ENCODE results near the gene CAPZA1.

CAPZA1 gene

DNA sequence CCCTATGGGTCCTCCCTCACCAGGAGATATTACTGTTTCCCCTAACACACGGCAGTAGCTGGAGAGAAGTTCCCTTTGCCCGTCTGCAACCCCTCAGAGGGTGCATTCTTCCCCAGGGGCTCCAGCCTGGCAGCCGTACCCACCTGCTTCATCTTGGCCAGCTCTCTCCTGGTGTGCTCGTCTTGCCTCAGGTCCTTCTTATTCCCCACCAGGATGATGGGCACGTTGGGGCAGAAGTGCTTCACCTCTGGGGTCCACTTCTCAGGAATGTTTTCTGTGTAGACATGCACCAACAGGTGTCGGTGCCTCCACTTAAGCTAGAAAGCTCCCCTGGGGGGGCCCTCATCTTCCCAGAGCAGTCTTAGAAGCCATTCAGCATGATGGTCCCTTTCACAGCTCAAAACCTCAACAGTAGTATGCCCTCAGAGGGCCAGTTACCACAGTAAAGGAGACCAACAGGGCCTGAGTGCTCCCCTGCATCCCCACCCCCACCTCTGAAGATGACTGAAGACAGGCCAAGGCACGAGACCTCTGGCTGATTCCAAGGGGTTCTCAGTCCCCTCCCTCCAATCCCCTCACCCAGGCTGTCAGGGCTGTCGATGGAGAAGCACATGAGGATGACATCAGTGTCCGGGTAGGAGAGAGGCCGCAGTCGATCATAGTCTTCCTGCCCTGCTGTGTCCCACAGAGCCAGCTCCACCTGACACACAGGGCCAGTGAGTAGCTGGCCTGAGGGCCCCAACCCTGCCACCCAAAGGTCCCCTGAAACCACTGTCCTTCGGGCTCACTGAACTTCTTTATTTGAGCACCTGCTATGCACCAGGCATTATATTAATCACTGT lies 83.0 kb downstream of the CAPZA1 start:
- no peak for DNase-seq

DNA sequence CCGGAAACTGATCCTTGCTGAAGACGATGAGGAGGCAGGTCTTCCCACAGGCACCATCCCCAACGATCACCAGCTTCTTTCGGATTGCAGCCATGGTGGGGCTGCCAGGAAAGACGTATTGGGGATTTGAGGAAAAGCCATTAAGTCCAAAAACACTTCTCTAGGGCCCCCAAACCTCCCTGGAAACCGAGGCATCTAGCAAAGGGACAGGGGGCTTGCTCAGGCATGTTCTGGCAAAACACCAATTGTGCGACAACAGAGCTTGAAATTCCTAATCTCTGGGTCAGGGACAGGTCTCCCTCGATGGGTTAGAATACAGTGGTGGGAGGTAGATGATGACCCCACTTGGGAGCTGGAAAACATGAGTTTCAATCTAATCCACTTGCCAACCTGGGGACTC lies 84.1 kb downstream of the CAPZA1 start:
- no peak for DNase-seq

- no peak for DNase-seq
Measured at GRCh38 chr1:112704391-112704933, 84.8 kb downstream of the CAPZA1 start.

- peak; percentile 99 for DNase-seq
Measured at GRCh38 chr1:112704934-112705627, 85.4 kb downstream of the CAPZA1 start.

DNA sequence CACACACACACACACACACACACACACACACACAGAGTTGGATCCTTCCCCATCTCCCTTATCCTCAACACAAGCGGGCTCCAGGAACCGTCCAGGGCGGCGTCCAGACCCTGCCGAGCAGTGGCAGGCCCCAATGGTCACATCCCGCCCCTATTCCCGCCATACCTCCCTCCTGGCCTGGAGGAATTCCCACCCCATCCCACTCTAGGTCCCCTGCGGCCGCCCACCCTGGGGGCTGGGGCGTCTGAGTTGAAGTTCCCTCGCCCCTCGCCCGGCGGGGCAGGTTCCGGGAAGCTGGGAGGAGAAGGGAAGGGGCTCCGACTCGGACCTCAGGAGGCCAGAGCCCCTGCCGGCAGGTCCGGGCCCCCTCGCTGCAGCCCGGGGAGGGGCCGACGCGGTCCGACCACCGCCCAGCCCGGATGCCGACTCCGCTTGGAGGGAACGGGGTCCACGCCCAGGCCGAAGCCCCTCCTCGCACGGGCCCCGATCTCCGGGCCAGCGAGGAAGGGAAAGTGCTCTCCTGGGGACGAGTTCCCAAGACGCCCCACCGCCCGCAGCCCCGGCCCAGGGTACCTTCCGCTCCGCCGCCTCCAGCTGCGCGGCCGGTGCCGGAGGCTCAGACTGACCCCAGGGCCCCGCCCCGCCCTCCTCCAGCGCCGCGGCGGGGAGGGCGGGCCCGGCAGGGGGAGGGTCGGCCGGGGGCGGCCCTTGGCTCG lies 87.0 kb downstream of the CAPZA1 start, which contains the start of gene RHOC:
RHOC (minus strand) TSS at position 623 of the 716 bp plus-strand sequence. CDS start 3,328 bp downstream, outside the sequence.
- DNase-seq: peak; percentile 76

- DNase-seq: peak; percentile 89
Measured at GRCh38 chr1:112707221-112708001, 87.8 kb downstream of the CAPZA1 start.

GRCh38 chr1:112708002-112708448 lies 88.4 kb downstream of the CAPZA1 start:
- no peak for DNase-seq

- DNase-seq: no peak
Measured at GRCh38 chr1:112708489-112708888, 88.9 kb downstream of the CAPZA1 start.

- DNase-seq: no peak
Measured at GRCh38 chr1:112710159-112710558, 90.5 kb downstream of the CAPZA1 start.

GRCh38 chr1:112710586-112710985 lies 91.0 kb downstream of the CAPZA1 start:
- DNase-seq: no peak

GRCh38 chr1:112711041-112711440 lies 91.4 kb downstream of the CAPZA1 start:
- DNase-seq: no peak

- no peak for DNase-seq
Measured at GRCh38 chr1:112711670-112712069, 92.0 kb downstream of the CAPZA1 start.

DNA sequence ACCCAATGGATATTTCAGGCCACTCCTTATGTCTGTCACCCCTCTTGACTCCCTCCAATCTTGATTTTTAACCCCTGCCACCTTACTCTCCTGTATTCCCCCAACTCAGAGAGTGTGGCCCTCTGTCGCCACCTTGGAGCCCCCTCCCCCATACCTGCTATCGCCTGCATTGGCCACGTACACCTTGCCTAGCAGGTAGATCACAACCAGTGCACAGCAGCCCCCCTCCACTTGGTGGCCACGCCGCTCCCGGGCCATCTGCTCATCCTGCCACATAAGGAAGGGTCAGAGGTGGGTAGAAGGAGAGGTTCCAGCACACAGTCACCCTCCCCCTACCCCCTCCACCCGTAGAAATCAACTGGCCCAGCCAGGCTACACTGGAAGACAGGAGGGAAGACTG lies 92.6 kb downstream of the CAPZA1 start:
- DNase-seq: no peak

DNA sequence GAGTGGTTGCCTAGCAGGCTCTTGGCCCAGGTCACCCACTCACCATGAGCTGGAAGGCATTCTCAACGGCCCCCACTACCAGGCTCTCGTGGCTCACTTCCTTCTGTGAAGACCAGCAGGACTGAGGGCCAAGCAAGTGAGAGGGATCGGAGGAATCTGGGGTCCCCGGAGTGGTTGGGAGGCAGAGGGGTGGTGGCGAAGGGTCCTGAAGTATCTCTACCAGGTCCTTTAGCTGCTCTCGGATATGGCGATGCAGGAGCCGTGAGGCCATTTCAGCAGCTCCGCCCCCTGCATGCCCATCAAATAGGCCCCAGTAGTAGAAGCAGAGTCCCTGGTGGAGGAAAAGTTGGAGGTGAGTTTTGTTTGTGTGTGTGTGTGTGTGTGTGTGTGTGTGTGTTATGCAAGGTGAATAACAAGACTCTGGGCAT lies 93.1 kb downstream of the CAPZA1 start:
- DNase-seq: no peak

- DNase-seq: no peak
Measured at GRCh38 chr1:112713466-112714312, 94.1 kb downstream of the CAPZA1 start.

- no peak for DNase-seq
Measured at GRCh38 chr1:112714313-112715263, 95.0 kb downstream of the CAPZA1 start.

DNA sequence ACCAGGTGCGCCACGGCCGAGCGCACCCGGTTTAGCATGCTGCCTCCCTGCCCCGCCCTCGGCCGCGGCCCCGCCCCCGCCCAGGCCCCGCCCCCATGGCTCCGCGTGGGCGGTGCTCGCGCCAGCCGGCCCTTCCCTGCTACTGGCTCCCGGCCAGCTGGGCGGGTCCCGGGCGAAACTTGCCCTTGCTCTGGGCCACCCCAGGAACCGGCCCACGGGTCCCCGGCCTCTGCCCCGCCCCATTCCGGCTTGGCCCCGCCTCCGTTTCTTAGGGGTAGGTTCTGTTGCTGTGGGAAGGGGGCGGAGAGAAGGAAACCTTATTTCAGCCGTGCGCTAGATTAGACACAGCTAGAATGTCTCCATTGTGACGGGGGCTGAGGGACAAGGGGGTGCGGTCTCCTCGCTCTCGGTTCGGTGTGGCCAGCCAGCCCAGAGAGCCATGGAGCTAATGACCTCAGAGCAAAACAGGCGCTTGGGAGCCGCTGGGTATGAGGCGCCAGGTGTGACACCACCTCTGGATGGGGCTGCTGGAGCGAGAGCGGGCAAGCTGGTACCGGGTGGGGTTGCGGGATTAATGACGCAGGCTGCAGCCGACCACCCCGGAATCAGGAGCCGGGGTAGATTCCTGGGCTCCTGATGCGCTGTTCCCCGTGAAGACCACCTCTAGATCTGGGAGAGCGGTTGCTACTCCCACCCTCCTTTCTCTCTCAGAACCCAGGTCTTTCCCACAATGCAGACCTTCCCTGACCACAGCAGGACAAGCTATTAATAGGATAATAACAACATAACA lies 95.8 kb downstream of the CAPZA1 start, which contains the start of gene PPM1J:
PPM1J (minus strand) TSS at position 69 of the 790 bp plus-strand sequence; CDS start at position 38, 31 bp downstream.
- peak; percentile 91 for DNase-seq

- DNase-seq: peak; percentile 85
Measured at GRCh38 chr1:112716133-112716720, 96.6 kb downstream of the CAPZA1 start.

Data from fibroblast of skin of right biceps (primary cell).